Aorta (tissue), 5 donors: ENCODE results near the gene STAMBP. TPM values are rescaled to one million over a fixed set of nuclear protein-coding genes. Genes with fewer than 3 reads are reported as not detected.
"Not testable (repeated sequence)": the region's sequence is repeated elsewhere in the genome, so short reads cannot be mapped to it uniquely, and the experiment has no call there.

ENCODE experiments used
- ATAC-seq: fragments of 200-7000 bp; cut with Tn5 transposase; one replicate; pipeline ENCODE4 v1.9.1; 2022; ENCODE audit warnings: moderate library complexity; ENCODE audit not compliant: low FRiP score
- DNase-seq, 2 donors: peaks; one replicate each; pipeline ENCODE4 v3.0.0-alpha.2; 2020
- H3K27ac ChIP-seq, 2 donors: one replicate each; pipeline ENCODE4 v1.5.1; 2013; ENCODE audit warnings: low read length in 2 of 2, mild to moderate bottlenecking in 2 of 2, moderate library complexity in 2 of 2, control low read depth in 1 of 2, inconsistent platforms in 1 of 2, low read depth in 1 of 2
- H3K27me3 ChIP-seq, 2 donors: one replicate each; pipeline ENCODE4 v1.6.1; 2013; ENCODE audit warnings: control low read depth in 1 of 2, low read length in 1 of 2, mild to moderate bottlenecking in 1 of 2, moderate library complexity in 1 of 2; ENCODE audit not compliant: insufficient read depth in 2 of 2, control insufficient read depth in 1 of 2
- H3K36me3 ChIP-seq, 2 donors: one replicate each; pipeline ENCODE4 v1.6.1; 2013; ENCODE audit warnings: control low read depth in 1 of 2, low read length in 1 of 2, mild to moderate bottlenecking in 1 of 2; ENCODE audit not compliant: insufficient read depth in 2 of 2, control insufficient read depth in 1 of 2
- H3K4me1 ChIP-seq, 2 donors: one replicate each; pipeline ENCODE4 v1.6.1; 2013; ENCODE audit warnings: low read length in 2 of 2, control low read depth in 1 of 2, mild to moderate bottlenecking in 1 of 2, moderate library complexity in 1 of 2; ENCODE audit not compliant: insufficient read depth in 2 of 2, control insufficient read depth in 1 of 2
- H3K4me3 ChIP-seq, 2 donors: one replicate each; pipeline ENCODE4 v1.5.1; 2013; ENCODE audit warnings: low read length in 2 of 2, control low read depth in 1 of 2, mild to moderate bottlenecking in 1 of 2
- H3K9me3 ChIP-seq: one replicate; pipeline ENCODE4 v1.6.1; 2013; ENCODE audit warnings: mild to moderate bottlenecking, low read length; ENCODE audit not compliant: control insufficient read depth
- WGBS, 2 donors: extraction: QIAGEN DNeasy Blood & Tissue Kit; methylation state at CpG; one replicate each; pipeline ENCODE4 v1.1.7; 2013; 5-methylcytosine and 5-hydroxymethylcytosine counted together
- intact Hi-C, 2 donors: fragments of 100-400 bp; cut with DNase I; formaldehyde crosslinking; loops; one replicate each; pipeline versions ENCODE4 v1.14.2 to v1.15.0; 2022
- polyA plus RNA-seq, 2 donors: library from polyadenylated mRNA; stranded (reverse); fragments of 200-250 nt; gene quantifications; one replicate each; pipeline ENCODE4 v1.2.3, GENCODE V29; 2013
- total RNA-seq, 2 donors: library from RNA; stranded (reverse); fragmentation: NEBNext Ultra II Directional; extraction: Animal tissue kit (Norgen Biotek cat#: 25700); gene quantifications; one replicate each; pipeline ENCODE4 v1.2.1, GENCODE V29; 2021
- donor health status: healthy with polysubstance abuse.
- donor health status: Bipolar disorder and iron deficiency.
- donor health status: DM: no; HTN: no; CAD: no.
- donor health status: DM: no; HTN: no; CAD: no.
- donor health status: DM: yes; HTN: yes; CAD: no.

Gene STAMBP
- total and polyA plus RNA-seq, 4 donors: 32.3 to 43.5 (median 32.8) TPM

DNA sequence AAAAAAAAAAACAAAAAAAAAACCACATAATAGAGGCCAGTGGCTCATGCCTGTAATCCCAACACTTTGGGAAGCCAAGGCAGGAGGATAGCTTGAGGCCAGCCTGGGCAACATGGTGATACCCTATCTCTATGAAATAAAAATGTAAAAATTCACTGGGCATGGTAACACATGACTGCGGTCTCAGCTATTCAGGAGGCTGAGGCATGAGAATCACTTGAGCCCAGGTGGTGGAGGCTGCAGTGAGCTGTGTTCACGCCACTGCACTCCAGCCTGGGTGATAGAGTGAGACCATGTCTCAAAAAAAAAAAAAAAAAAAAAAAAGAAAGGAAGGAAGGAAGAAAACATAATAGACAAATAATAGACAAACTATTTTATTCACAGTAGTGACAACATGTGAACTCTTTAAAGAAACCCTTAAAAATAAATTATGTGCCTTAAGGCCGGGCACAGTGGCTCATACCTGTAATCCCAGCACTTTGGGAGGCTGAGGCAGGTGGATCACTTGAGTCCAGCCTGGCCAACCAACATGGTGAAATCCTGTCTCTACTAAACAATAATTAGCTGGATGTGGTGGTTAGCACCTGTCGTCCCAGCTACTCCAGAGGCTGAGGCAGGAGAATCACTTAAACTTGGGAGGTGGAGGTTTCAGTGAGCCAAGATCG is 75.3 kb downstream of the STAMBP start:
- H3K4me3 ChIP-seq, DNase-seq, H3K27ac ChIP-seq, intact Hi-C loops, H3K27me3 ChIP-seq, H3K4me1 ChIP-seq, H3K9me3 ChIP-seq, ATAC-seq: not testable (repeated sequence)
- peaks cover 14 to 17% of the 10 kb centered on the region in 2 donors for H3K36me3 ChIP-seq
- WGBS, 2 donors: 85 to 91% methylated on average over 5 of the region's 5 CpGs

DNA sequence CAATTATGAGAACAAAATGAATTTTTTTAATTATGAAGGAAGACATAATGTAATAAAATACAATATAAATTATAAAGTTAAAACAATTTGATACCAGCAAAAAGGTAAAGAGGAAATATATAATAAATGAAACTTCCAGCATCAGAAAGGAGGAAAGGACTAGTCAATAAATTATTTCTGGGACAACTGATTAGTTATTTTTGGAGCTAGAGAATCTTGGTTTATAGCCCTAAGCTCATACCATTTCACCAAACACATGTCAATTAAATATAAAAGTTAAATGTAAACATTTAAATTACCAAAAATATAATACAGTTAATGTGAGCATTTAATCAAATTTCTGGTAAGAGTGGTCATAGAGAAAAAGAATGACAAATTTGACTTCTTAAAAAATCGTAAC is 76.2 kb downstream of the STAMBP start:
- Histone ChIP-seq H3K4me1 (no peaks in the 10 kb centered on the region), H3K9me3 (no peaks in the 10 kb centered on the region), H3K27me3 (no peaks in the 10 kb centered on the region), H3K36me3 (peaks cover 17 to 21% of the 10 kb centered on the region in 2 donors), H3K4me3 (no peak overlapping the region), H3K27ac (no peak overlapping the region)
- no peak for ATAC-seq
- intact Hi-C loops: no loop called here
- WGBS, 2 donors: 83 to 89% methylated on average over 1 of the region's 1 CpG
- no peak for DNase-seq

DNA sequence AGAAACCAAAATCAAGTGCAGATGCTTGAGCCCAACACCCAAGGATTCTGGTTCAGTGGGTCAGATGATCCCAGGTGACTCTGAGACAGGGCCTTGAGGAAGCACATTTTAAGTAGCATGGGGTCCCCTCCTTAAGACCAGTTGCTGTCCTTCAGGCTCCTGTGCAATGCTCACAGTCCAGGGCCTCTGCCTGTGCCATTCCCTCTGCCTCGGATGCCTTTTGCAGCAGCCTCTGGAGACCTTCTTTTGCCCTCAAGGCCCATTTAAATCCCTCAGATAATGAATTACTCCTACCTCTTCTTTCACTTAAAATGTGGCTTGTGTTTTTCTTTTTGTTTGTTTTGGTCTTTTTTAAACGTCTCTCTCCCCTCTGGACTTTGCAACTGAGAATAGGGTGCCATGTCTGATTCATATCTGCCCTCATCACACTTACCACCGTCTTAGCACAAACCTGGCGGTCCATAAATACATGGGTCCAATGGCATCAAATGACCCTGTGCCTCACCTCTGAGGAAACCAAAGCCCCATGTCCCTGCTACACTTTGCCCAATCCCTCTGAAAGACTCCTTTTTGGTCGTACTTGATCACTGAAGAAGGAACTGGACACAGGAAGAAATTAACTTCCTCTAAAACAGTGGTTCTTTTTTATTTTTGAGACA is 78.2 kb downstream of the STAMBP start:
- no peak for DNase-seq

GRCh38 chr2:73907840-73908452 is 79.2 kb downstream of the STAMBP start:
- Histone ChIP-seq H3K27ac (no peak overlapping the region), H3K4me1 (no peaks in the 10 kb centered on the region), H3K4me3 (no peak overlapping the region), H3K27me3 (no peaks in the 10 kb centered on the region), H3K36me3 (peaks cover 7 to 14% of the 10 kb centered on the region in 2 donors), H3K9me3 (no peaks in the 10 kb centered on the region)
- intact Hi-C loops: no loop called here
- ATAC-seq (peak; percentile 50), DNase-seq (no peak)
- 60 to 68% methylated on average over 5 of the region's 5 CpGs for WGBS, 2 donors

More for the DNA sequence above, 78.2 kb downstream of the STAMBP start:
- intact Hi-C loops: no loop called here
- no peak overlapping the region for H3K27ac ChIP-seq
- WGBS, 2 donors: 56 to 64% methylated on average over 5 of the region's 5 CpGs
- H3K36me3 ChIP-seq: peaks cover 14 to 21% of the 10 kb centered on the region in 2 donors
- H3K9me3 ChIP-seq: no peaks in the 10 kb centered on the region
- no peaks in the 10 kb centered on the region for H3K4me1 ChIP-seq
- no peak for ATAC-seq
- no peak overlapping the region for H3K4me3 ChIP-seq
- no peaks in the 10 kb centered on the region for H3K27me3 ChIP-seq

- H3K27me3 ChIP-seq: no peaks in the 10 kb centered on the region
- no peak for ATAC-seq
- 84 to 86% methylated on average over 10 of the region's 10 CpGs for WGBS, 2 donors
- no peak for DNase-seq
- no peak overlapping the region for H3K4me3 ChIP-seq
- H3K36me3 ChIP-seq: peaks cover 8 to 10% of the 10 kb centered on the region in 2 donors
- H3K27ac ChIP-seq: no peak overlapping the region
- H3K9me3 ChIP-seq: no peaks in the 10 kb centered on the region
- intact Hi-C loops: no loop called here
- H3K4me1 ChIP-seq: no peaks in the 10 kb centered on the region
Measured at GRCh38 chr2:73908689-73909652, 80.2 kb downstream of the STAMBP start.

DNA sequence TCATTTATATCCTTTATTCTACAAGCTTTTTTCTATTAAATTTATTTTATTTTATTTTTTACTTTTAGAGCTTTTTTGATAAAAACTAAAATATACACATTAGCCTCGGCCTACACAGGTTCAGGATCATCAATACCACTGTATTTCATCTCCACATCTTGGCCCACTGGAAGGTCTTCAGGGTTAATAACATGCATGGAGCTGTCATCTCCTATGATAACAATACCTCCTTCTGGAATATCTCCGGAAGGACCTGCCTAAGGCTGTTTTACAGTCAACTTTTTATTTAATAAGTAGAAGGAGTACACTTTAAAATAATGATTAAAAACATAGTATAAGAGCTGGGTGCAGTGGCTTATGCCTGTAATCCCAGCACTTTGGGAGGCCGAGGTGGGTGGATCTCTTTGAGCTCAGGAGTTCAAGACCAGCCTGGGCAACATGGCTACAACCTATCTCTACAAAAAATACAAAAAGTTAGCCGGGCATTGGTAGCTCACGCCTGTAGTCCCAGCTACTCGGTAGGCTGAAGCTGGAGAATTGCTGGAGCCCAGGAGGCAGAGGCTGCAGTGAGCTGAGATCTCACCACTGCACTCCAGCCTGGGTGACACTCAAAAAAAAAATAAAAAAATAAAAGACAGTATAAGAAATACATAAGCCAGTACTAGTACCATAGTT is 82.2 kb downstream of the STAMBP start:
- ATAC-seq (no peak), DNase-seq (no peak)
- no peaks in the 10 kb centered on the region for H3K4me1 ChIP-seq
- intact Hi-C loops: no loop called here
- WGBS, 2 donors: 74 to 78% methylated on average over 6 of the region's 6 CpGs
- H3K4me3 ChIP-seq: no peak overlapping the region
- no peaks in the 10 kb centered on the region for H3K9me3 ChIP-seq
- H3K36me3 ChIP-seq: peaks cover 12 to 13% of the 10 kb centered on the region in 2 donors
- no peak overlapping the region for H3K27ac ChIP-seq
- H3K27me3 ChIP-seq: no peaks in the 10 kb centered on the region

DNA sequence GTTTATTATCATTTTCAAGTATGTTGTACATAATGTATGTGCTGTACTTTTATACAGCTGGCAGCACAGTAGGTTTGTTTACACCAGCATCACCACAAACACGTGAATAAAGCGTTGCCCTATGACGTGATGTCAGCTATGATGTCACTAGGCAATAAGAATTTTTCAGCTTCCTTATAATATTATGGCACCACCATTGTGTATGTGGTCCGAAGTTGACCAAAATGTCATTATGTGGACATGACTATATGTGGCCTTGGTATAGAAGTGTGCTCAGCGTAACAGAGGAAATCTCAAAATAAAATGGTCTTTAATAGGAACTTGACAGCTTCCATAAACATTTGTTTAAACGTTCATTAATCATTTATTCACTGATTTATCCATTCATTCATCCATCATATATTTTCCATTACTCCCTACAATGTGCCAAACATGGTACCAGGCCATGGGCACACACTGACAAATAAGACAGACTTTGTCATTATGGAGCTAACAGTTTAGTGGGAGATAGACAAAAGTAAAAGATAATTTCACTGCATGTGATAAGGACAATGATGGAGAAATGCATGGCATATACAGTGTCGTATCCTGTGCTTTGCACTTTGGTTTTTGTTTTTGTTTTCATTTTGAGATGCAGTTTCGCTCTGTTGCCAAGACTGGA is 82.9 kb downstream of the STAMBP start:
- no peak overlapping the region for H3K4me3 ChIP-seq
- H3K36me3 ChIP-seq: peaks cover 12 to 17% of the 10 kb centered on the region in 2 donors
- WGBS, 2 donors: 78 to 79% methylated on average over 8 of the region's 8 CpGs
- H3K9me3 ChIP-seq: no peaks in the 10 kb centered on the region
- intact Hi-C loops: no loop called here
- H3K27ac ChIP-seq: no peak overlapping the region
- H3K27me3 ChIP-seq: no peaks in the 10 kb centered on the region
- DNase-seq: no peak
- no peak for ATAC-seq
- H3K4me1 ChIP-seq: no peaks in the 10 kb centered on the region
